ENCODE data around the gene KCNA5. TPM values are rescaled to one million over a fixed set of nuclear protein-coding genes. Genes with fewer than 3 reads are reported as not detected.

Gene KCNA5
- total and polyA plus RNA-seq, 4 donors = 2.9 to 9.2 (median 5.3) TPM

GRCh38 chr12:5036031-5036430 lies 7.6 kb upstream of the KCNA5 start:
- no peak overlapping the region for H3K27ac ChIP-seq (ENCODE audit: low read depth, low read length)
- H3K4me1 ChIP-seq (ENCODE audit: control insufficient read depth, insufficient read depth, low read length) = no peaks in the 10 kb centered on the region
- WGBS (ENCODE audit: insufficient coverage) = 83% methylated on average over 2 of the region's 7 CpGs
- no peaks in the 10 kb centered on the region for H3K9me3 ChIP-seq (ENCODE audit: control insufficient read depth, insufficient read depth, low read length)
- DNase-seq (ENCODE audit: low read depth in 4 of 6, low spot score in 6 of 6) = no peak
- no peak overlapping the region for H3K4me3 ChIP-seq (ENCODE audit: low read depth, low read length)
- no peaks in the 10 kb centered on the region for H3K27me3 ChIP-seq (ENCODE audit: control insufficient read depth, insufficient read depth, low read length)
- no peaks in the 10 kb centered on the region for H3K36me3 ChIP-seq (ENCODE audit: control insufficient read depth, insufficient read depth, low read length)

GRCh38 chr12:5037795-5038357 lies 5.8 kb upstream of the KCNA5 start:
- H3K4me1 ChIP-seq (ENCODE audit: control insufficient read depth, insufficient read depth, low read length) = no peaks in the 10 kb centered on the region
- no peak overlapping the region for H3K27ac ChIP-seq (ENCODE audit: low read depth, low read length)
- no peak for DNase-seq (ENCODE audit: low read depth in 4 of 6, low spot score in 6 of 6)
- H3K4me3 ChIP-seq (ENCODE audit: low read depth, low read length) = no peak overlapping the region
- no peaks in the 10 kb centered on the region for H3K36me3 ChIP-seq (ENCODE audit: control insufficient read depth, insufficient read depth, low read length)
- peaks cover 2% of the 10 kb centered on the region for H3K27me3 ChIP-seq (ENCODE audit: control insufficient read depth, insufficient read depth, low read length)
- 100% methylated on average over 1 of the region's 9 CpGs for WGBS (ENCODE audit: insufficient coverage)
- no peaks in the 10 kb centered on the region for H3K9me3 ChIP-seq (ENCODE audit: control insufficient read depth, insufficient read depth, low read length)

- H3K4me1 ChIP-seq (ENCODE audit: control insufficient read depth, insufficient read depth, low read length) = peaks cover 10% of the 10 kb centered on the region
- H3K9me3 ChIP-seq (ENCODE audit: control insufficient read depth, insufficient read depth, low read length) = no peaks in the 10 kb centered on the region
- no CpG with 5 or more reads among the region's 4 CpGs for WGBS (ENCODE audit: insufficient coverage)
- no peak overlapping the region for H3K4me3 ChIP-seq (ENCODE audit: low read depth, low read length)
- no peak for DNase-seq (ENCODE audit: low read depth in 4 of 6, low spot score in 6 of 6)
- H3K27ac ChIP-seq (ENCODE audit: low read depth, low read length) = no peak overlapping the region
- H3K27me3 ChIP-seq (ENCODE audit: control insufficient read depth, insufficient read depth, low read length) = peaks cover 6% of the 10 kb centered on the region
- no peaks in the 10 kb centered on the region for H3K36me3 ChIP-seq (ENCODE audit: control insufficient read depth, insufficient read depth, low read length)
Measured at GRCh38 chr12:5038781-5039311, 4.8 kb upstream of the KCNA5 start.

GRCh38 chr12:5039815-5040214 lies 3.9 kb upstream of the KCNA5 start:
- DNase-seq (ENCODE audit: low read depth in 4 of 6, low spot score in 6 of 6) = no peak
- Histone ChIP-seq H3K4me1 (ENCODE audit: control insufficient read depth, insufficient read depth, low read length) (peaks cover 18% of the 10 kb centered on the region), H3K9me3 (ENCODE audit: control insufficient read depth, insufficient read depth, low read length) (no peaks in the 10 kb centered on the region), H3K27me3 (ENCODE audit: control insufficient read depth, insufficient read depth, low read length) (peaks cover 15% of the 10 kb centered on the region), H3K36me3 (ENCODE audit: control insufficient read depth, insufficient read depth, low read length) (no peaks in the 10 kb centered on the region), H3K27ac (ENCODE audit: low read depth, low read length) (no peak overlapping the region), H3K4me3 (ENCODE audit: low read depth, low read length) (no peak overlapping the region)
- WGBS (ENCODE audit: insufficient coverage) = 97% methylated on average over 3 of the region's 3 CpGs

- H3K27me3 ChIP-seq (ENCODE audit: control insufficient read depth, insufficient read depth, low read length) = peaks cover 15% of the 10 kb centered on the region
- H3K4me3 ChIP-seq (ENCODE audit: low read depth, low read length) = no peak overlapping the region
- no peaks in the 10 kb centered on the region for H3K36me3 ChIP-seq (ENCODE audit: control insufficient read depth, insufficient read depth, low read length)
- no peak for DNase-seq (ENCODE audit: low read depth in 4 of 6, low spot score in 6 of 6)
- no peaks in the 10 kb centered on the region for H3K9me3 ChIP-seq (ENCODE audit: control insufficient read depth, insufficient read depth, low read length)
- H3K27ac ChIP-seq (ENCODE audit: low read depth, low read length) = no peak overlapping the region
- no CpG with 5 or more reads among the region's 5 CpGs for WGBS (ENCODE audit: insufficient coverage)
- peaks cover 18% of the 10 kb centered on the region for H3K4me1 ChIP-seq (ENCODE audit: control insufficient read depth, insufficient read depth, low read length)
Measured at GRCh38 chr12:5040368-5040767, 3.3 kb upstream of the KCNA5 start.

- Histone ChIP-seq H3K36me3 (ENCODE audit: control insufficient read depth, insufficient read depth, low read length) (no peaks in the 10 kb centered on the region), H3K4me1 (ENCODE audit: control insufficient read depth, insufficient read depth, low read length) (peaks cover 32% of the 10 kb centered on the region), H3K27ac (ENCODE audit: low read depth, low read length) (no peak overlapping the region), H3K27me3 (ENCODE audit: control insufficient read depth, insufficient read depth, low read length) (peaks cover 18% of the 10 kb centered on the region), H3K4me3 (ENCODE audit: low read depth, low read length) (no peak overlapping the region), H3K9me3 (ENCODE audit: control insufficient read depth, insufficient read depth, low read length) (no peaks in the 10 kb centered on the region)
- 42% methylated on average over 70 of the region's 71 CpGs for WGBS (ENCODE audit: insufficient coverage)
- DNase-seq (ENCODE audit: low read depth in 4 of 6, low spot score in 6 of 6) = no peak
Measured at GRCh38 chr12:5044420-5045295, 979 bp downstream of the KCNA5 start.

GRCh38 chr12:5047094-5047493 lies 3.4 kb downstream of the KCNA5 start:
- peaks cover 18% of the 10 kb centered on the region for H3K27me3 ChIP-seq (ENCODE audit: control insufficient read depth, insufficient read depth, low read length)
- no peaks in the 10 kb centered on the region for H3K36me3 ChIP-seq (ENCODE audit: control insufficient read depth, insufficient read depth, low read length)
- no peaks in the 10 kb centered on the region for H3K9me3 ChIP-seq (ENCODE audit: control insufficient read depth, insufficient read depth, low read length)
- no peak overlapping the region for H3K27ac ChIP-seq (ENCODE audit: low read depth, low read length)
- 7% methylated on average over 5 of the region's 5 CpGs for WGBS (ENCODE audit: insufficient coverage)
- H3K4me3 ChIP-seq (ENCODE audit: low read depth, low read length) = no peak overlapping the region
- H3K4me1 ChIP-seq (ENCODE audit: control insufficient read depth, insufficient read depth, low read length) = peaks cover 32% of the 10 kb centered on the region
- DNase-seq (ENCODE audit: low read depth in 4 of 6, low spot score in 6 of 6) = peak; percentile 18 to 86 (median 28)

- peak in 2 of 6 donors; percentile 5 to 17 for DNase-seq (ENCODE audit: low read depth in 4 of 6, low spot score in 6 of 6)
- 44% methylated on average over 6 of the region's 6 CpGs for WGBS (ENCODE audit: insufficient coverage)
- peaks cover 16% of the 10 kb centered on the region for H3K27me3 ChIP-seq (ENCODE audit: control insufficient read depth, insufficient read depth, low read length)
- no peaks in the 10 kb centered on the region for H3K9me3 ChIP-seq (ENCODE audit: control insufficient read depth, insufficient read depth, low read length)
- no peak overlapping the region for H3K4me3 ChIP-seq (ENCODE audit: low read depth, low read length)
- peaks cover 32% of the 10 kb centered on the region for H3K4me1 ChIP-seq (ENCODE audit: control insufficient read depth, insufficient read depth, low read length)
- no peaks in the 10 kb centered on the region for H3K36me3 ChIP-seq (ENCODE audit: control insufficient read depth, insufficient read depth, low read length)
- H3K27ac ChIP-seq (ENCODE audit: low read depth, low read length) = no peak overlapping the region
Measured at GRCh38 chr12:5047729-5048128, 4.0 kb downstream of the KCNA5 start.

- DNase-seq (ENCODE audit: low read depth in 4 of 6, low spot score in 6 of 6) = no peak
- H3K4me1 ChIP-seq (ENCODE audit: control insufficient read depth, insufficient read depth, low read length) = peaks cover 14% of the 10 kb centered on the region
- peaks cover 2% of the 10 kb centered on the region for H3K27me3 ChIP-seq (ENCODE audit: control insufficient read depth, insufficient read depth, low read length)
- no peaks in the 10 kb centered on the region for H3K36me3 ChIP-seq (ENCODE audit: control insufficient read depth, insufficient read depth, low read length)
- H3K4me3 ChIP-seq (ENCODE audit: low read depth, low read length) = no peak overlapping the region
- 88% methylated on average over 1 of the region's 3 CpGs for WGBS (ENCODE audit: insufficient coverage)
- no peak overlapping the region for H3K27ac ChIP-seq (ENCODE audit: low read depth, low read length)
- H3K9me3 ChIP-seq (ENCODE audit: control insufficient read depth, insufficient read depth, low read length) = no peaks in the 10 kb centered on the region
Measured at GRCh38 chr12:5050542-5050941, 6.9 kb downstream of the KCNA5 start.

Measured in spinal cord (tissue), 10 donors.